GM12892 (cell line): ENCODE results near the gene GLUL.

Experiments
- POLR2A ChIP-seq: IDR thresholded peaks from 2 replicates; pipeline ENCODE4 v1.6.1; 2011; ENCODE audit warnings: low read depth, low read length, control low read depth
- POLR2AphosphoS5 ChIP-seq: IDR thresholded peaks from 2 replicates; pipeline ENCODE4 v1.6.1; 2011; ENCODE audit warnings: low read depth, low read length, control low read depth
- TAF1 ChIP-seq: IDR thresholded peaks from 2 replicates; pipeline ENCODE4 v1.6.1; 2011; ENCODE audit warnings: low read depth, mild to moderate bottlenecking, control low read depth, low read length, borderline replicate concordance

DNA sequence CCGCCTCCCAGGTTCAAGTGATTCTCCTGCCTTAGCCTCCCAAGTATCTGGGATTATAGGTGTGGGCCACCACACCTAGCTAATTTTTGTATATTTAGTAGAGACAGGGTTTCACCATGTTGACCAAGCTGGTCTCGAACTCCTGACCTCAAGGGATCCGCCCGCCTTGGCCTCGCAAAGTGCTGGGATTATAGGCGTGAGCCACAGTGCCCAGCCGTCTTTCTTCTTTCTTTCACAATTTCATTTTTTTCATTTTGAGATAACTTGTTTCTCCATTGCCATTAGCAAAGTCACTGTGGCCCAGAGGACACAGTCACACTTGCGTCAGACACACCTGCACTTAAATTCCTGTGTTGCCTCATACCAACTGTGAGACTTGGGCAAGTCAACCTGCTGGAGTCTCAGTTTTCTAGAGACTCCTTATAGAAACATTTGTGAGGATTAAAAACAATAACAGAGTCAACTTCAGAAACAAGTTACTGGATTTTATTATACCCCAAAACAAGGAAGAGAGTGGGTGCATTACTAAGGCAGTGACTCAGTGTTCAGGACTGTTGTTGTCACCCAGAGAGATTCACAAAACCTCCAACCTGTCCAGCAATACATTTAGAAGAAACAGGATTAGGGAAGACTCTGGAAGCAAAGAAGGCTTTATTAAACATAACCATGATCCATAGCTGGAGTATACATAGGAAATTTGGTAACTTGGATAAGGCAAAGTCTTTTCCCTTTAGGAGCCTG, 6.2 kb upstream of the GLUL start:
- TF ChIP-seq TAF1 (no peak), POLR2AphosphoS5 (no peak), POLR2A (no peak)
